Thoracic aorta (tissue), 2 donors: ENCODE measurements around the gene SELENOP. TPM values are rescaled to one million over a fixed set of nuclear protein-coding genes. Genes with fewer than 3 reads are reported as not detected.

ENCODE experiments used
- ATAC-seq: fragments of 150-250 bp; one replicate; pipeline ENCODE4 v1.8.0; 2017; ENCODE audit warnings: low read depth; ENCODE audit not compliant: insufficient number of reproducible peaks, low FRiP score
- DNase-seq: peaks from one replicate; pipeline ENCODE4 v3.0.0-alpha.2; 2020; ENCODE audit warnings: low spot score
- H3K27ac ChIP-seq, 2 donors: fragments of 200-600 bp; sonication (generic); 1 replicate in 1 of 2; 2 replicates in 1 of 2; pipeline ENCODE4 v1.5.1; 2016; ENCODE audit warnings: mild to moderate bottlenecking in 2 of 2, moderate library complexity in 2 of 2
- H3K27me3 ChIP-seq: fragments of 200-600 bp; sonication (generic); replicated peaks from 2 replicates; pipeline ENCODE4 v1.6.0; 2016; ENCODE audit warnings: mild to moderate bottlenecking; ENCODE audit not compliant: insufficient read depth
- H3K36me3 ChIP-seq: fragments of 200-600 bp; sonication (generic); one replicate; pipeline ENCODE4 v1.5.1; 2016
- H3K4me1 ChIP-seq, 2 donors: fragments of 200-600 bp; sonication (generic); 1 replicate in 1 of 2; 2 replicates in 1 of 2; pipeline versions ENCODE4 v1.5.1 to v1.6.0; 2016; ENCODE audit warnings: low read depth in 2 of 2, mild to moderate bottlenecking in 1 of 2; ENCODE audit not compliant: control insufficient read depth in 1 of 2
- H3K4me3 ChIP-seq: fragments of 200-600 bp; sonication (generic); 2 replicates; pipeline ENCODE4 v1.5.1; 2016; ENCODE audit warnings: mild to moderate bottlenecking
- H3K9me3 ChIP-seq: fragments of 200-600 bp; sonication (generic); 2 replicates; pipeline ENCODE4 v1.5.1; 2016
- CTCF ChIP-seq: fragments of 200-600 bp; sonication (generic); IDR thresholded peaks from one replicate; pipeline ENCODE4 v1.5.1; 2019; ENCODE audit warnings: antibody characterized with exemption
- total RNA-seq, 2 donors: library from RNA; depleted of rRNA; stranded (reverse); fragments of >200 nt; gene quantifications; one replicate each; pipeline versions ENCODE4 v1.1.0 to v1.2.3, GENCODE V29; 2016

SELENOP gene
- total RNA-seq, 2 donors from 2014 or later, result 302 to 392 TPM

- H3K27me3 ChIP-seq, result no peaks in the 10 kb centered on the region
- no peak for TF ChIP-seq CTCF
- no peak overlapping the region for H3K4me3 ChIP-seq
- H3K36me3 ChIP-seq, result no peaks in the 10 kb centered on the region
- DNase-seq, result no peak
- no peak overlapping the region for H3K27ac ChIP-seq
- ATAC-seq, result no peak
- H3K9me3 ChIP-seq, result no peaks in the 10 kb centered on the region
- no peaks in the 10 kb centered on the region for H3K4me1 ChIP-seq
Observed at GRCh38 chr5:42813533-42813932, 1.8 kb upstream of the SELENOP start.

GRCh38 chr5:42812620-42813019 is 928 bp upstream of the SELENOP start:
- H3K4me3 ChIP-seq, result no peak overlapping the region
- no peak for TF ChIP-seq CTCF
- H3K27ac ChIP-seq, result no peak overlapping the region
- no peaks in the 10 kb centered on the region for H3K27me3 ChIP-seq
- ATAC-seq, result no peak
- no peak for DNase-seq
- H3K36me3 ChIP-seq, result no peaks in the 10 kb centered on the region
- no peaks in the 10 kb centered on the region for H3K9me3 ChIP-seq
- H3K4me1 ChIP-seq, result no peaks in the 10 kb centered on the region

GRCh38 chr5:42810834-42811590 is 680 bp downstream of the SELENOP start:
- no peak for TF ChIP-seq CTCF
- ATAC-seq (no peak), DNase-seq (no peak)
- peak overlapping the region; percentile 73 for H3K4me3 ChIP-seq
- H3K27me3 ChIP-seq, result no peaks in the 10 kb centered on the region
- peak overlapping the region in 1 of 2 donors; percentile 68 for H3K27ac ChIP-seq
- no peaks in the 10 kb centered on the region for H3K9me3 ChIP-seq
- H3K36me3 ChIP-seq, result peaks cover 4% of the 10 kb centered on the region
- H3K4me1 ChIP-seq, result no peaks in the 10 kb centered on the region

GRCh38 chr5:42808888-42809611 is 2.6 kb downstream of the SELENOP start:
- H3K27ac ChIP-seq, result no peak overlapping the region
- H3K27me3 ChIP-seq, result no peaks in the 10 kb centered on the region
- peaks cover 4% of the 10 kb centered on the region for H3K36me3 ChIP-seq
- ATAC-seq (no peak), DNase-seq (no peak)
- no peaks in the 10 kb centered on the region for H3K9me3 ChIP-seq
- no peak for TF ChIP-seq CTCF
- peak overlapping the region; percentile 29 for H3K4me3 ChIP-seq
- no peaks in the 10 kb centered on the region for H3K4me1 ChIP-seq

GRCh38 chr5:42807722-42808447 is 3.8 kb downstream of the SELENOP start:
- DNase-seq (no peak), ATAC-seq (no peak)
- Histone ChIP-seq H3K4me3 (peak overlapping the region; percentile 29), H3K27me3 (no peaks in the 10 kb centered on the region), H3K4me1 (no peaks in the 10 kb centered on the region), H3K9me3 (no peaks in the 10 kb centered on the region), H3K27ac (no peak overlapping the region), H3K36me3 (peaks cover 4% of the 10 kb centered on the region)
- TF ChIP-seq CTCF, result no peak
